ENCODE results near the gene COL15A1.

COL15A1 gene

GRCh38 chr9:98949565-98949964 is 5.9 kb downstream of the COL15A1 start:
- no peak for DNase-seq (ENCODE audit: low read depth)

DNA sequence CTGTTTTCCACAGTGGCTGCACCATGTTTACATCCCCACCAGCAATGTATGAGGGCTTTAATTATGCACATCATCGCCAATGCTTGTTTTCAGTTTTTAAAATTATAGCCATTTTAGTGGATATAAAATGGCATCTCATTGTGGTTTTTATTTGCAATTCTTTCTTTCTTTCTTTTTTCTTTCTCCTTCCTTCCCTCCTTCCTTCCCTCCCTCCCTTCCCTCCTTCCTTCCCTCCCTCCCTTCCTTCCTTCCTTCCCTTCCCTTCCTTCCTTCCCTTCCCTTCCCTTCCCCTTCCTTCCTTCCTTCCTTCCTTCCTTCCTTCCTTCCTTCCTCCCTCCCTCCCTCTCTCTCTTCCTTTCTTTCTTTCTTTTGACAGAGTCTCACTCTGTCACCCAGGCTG is 6.6 kb downstream of the COL15A1 start:
- no peak for DNase-seq (ENCODE audit: low read depth)

- DNase-seq (ENCODE audit: low read depth) = no peak
Observed at GRCh38 chr9:98951967-98952366, 8.3 kb downstream of the COL15A1 start.

DNA sequence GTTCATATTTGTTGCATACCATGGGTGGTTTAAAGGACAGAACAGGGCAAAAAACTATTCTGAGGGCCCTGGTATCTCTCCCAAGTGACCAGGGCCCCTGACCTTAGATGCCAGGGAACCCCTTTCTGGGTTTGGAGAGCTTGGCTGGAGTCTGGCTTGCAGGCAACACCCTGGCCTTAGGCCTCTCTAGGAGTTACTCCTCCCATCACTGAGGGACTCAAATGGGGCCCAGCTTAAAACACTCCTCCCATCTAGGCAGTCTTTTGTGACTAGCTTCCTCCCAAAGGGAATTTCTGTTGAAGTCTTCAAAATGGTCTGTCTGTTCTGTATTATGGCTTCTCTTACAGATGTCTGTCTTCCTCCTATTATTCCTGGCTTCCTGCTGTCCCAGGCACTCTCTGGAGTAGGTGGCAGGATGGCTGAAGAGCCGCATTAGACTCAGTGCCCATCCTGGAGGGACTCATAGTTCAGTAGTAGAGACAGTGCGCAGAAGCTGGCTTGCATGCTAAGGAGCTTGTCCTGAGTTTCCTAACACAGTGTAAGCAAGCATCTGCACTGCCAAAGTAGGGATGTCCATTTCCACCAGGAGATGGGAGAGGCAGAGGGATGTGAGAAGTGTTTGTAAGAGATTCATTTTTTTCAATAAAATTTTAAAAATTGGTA is 10.0 kb downstream of the COL15A1 start:
- DNase-seq (ENCODE audit: low read depth) = no peak

- DNase-seq (ENCODE audit: low read depth) = no peak
Observed at GRCh38 chr9:98954244-98954610, 10.5 kb downstream of the COL15A1 start.

DNA sequence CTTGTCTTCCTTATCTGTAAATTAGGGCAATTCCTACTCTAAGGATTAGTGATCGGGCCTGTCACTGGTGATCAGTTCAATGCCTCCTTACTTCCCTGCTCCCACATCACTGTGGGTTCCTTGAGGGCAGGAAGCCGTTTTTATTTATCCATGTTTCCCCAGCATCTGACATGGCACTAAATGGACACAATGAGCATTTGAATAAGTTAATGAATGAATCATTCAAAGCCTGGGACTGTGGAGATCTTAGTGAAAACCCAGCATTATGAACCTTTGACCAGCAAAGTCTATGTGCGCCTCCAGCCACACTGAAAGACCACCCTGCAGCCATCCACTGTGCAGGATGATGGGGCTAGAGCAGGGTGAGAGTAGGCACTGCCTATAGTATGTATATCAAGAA is 11.6 kb downstream of the COL15A1 start:
- no peak for DNase-seq (ENCODE audit: low read depth)

- DNase-seq (ENCODE audit: low read depth) = no peak
Observed at GRCh38 chr9:98957826-98958225, 14.1 kb downstream of the COL15A1 start.

GRCh38 chr9:98958271-98958984 is 14.7 kb downstream of the COL15A1 start:
- DNase-seq (ENCODE audit: low read depth) = no peak

DNA sequence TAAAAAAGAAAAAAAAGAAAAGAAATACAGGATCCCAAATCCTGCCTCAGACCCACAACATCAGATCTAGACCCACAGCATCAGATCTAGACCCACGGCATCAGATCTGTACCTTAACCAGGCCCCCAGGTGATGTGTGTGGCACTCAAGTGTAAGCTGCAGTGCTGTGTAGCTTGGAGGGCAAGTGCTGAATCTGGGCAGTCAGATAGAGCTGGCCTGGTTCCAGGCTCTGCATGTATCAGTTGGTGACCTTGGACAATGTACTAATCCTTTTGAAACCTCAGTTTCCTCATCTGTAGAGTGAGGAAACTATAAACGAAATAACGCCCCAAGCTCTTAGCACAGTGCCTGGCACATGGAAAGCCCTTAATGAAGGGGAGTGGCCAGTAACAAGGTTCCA is 16.7 kb downstream of the COL15A1 start:
- DNase-seq (ENCODE audit: low read depth) = no peak

DNA sequence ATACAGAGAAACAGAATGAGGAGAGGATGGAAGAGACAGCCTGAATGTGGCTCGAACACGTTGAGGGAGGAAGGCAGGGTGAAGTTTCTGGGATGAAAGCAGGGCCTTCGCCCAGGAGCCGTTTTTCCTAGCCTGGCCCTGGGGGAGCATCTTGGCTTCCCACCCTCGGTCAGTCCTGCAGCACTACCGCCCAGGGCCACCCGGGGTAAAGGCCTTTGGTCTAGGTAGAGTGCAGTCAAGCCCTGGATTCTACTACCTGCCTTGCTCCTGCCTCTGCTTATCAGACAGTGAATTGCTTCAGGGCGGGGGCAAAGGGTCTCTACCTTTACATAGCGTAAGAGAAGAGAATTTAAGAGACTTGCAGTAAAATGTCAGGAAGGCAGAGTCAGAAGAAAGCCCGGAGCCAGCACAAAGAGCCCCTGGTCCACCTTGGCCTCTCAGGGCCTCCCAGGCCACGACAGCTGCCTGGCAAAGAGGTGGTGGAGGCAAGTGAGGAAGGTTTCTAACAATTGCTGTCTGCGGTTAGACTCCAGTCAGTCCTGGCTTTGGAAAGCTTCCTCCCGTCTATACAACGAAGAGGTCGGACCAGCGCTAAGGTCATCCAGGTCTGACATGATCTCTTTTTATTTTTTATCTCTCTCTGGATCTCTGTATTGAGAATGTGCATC is 17.9 kb downstream of the COL15A1 start:
- DNase-seq (ENCODE audit: low read depth) = no peak

- no peak for DNase-seq (ENCODE audit: low read depth)
Observed at GRCh38 chr9:98962181-98962560, 18.5 kb downstream of the COL15A1 start.

GRCh38 chr9:98962861-98963260 is 19.2 kb downstream of the COL15A1 start:
- no peak for DNase-seq (ENCODE audit: low read depth)

GRCh38 chr9:98964201-98964600 is 20.5 kb downstream of the COL15A1 start:
- no peak for DNase-seq (ENCODE audit: low read depth)

DNA sequence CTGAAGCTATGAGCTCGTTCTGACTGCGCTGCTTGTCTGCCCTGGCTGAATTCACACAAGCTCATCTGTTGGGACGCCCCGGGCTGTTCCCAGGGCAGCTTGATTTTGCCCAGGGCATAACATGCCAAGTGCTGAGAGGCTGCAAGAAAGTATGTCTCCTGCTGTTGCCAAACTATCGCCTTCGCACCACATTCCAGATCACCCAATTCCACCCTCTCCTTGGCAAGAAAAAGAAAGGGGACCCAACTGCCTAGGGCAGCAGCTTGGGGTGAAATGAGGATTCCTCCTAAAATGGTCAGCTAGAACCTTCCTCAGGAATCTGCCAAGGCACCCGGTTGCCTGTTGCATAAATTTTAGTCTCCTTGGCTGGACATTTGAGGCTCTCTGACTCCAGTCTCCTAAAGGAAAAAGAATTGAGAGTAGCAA is 21.2 kb downstream of the COL15A1 start:
- no peak for DNase-seq (ENCODE audit: low read depth)

DNA sequence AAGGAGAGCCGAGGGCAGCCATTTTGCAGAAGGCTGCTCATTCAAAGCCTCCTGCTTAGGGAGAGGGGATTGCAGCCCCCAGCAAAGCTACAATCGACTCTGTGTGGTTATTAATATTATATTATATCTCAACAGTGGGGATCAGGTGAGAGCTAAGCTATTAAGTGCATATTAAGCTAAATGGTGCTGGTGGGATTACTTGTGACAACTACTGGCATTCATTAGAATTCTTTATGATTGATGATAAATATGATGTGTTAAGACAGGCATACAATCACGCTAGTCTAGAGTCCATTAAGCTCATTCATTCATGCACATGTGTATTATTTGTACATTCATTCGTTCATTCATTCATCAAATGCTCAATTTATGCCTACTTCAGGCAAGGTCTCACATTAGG is 23.0 kb downstream of the COL15A1 start:
- no peak for DNase-seq (ENCODE audit: low read depth)

DNA sequence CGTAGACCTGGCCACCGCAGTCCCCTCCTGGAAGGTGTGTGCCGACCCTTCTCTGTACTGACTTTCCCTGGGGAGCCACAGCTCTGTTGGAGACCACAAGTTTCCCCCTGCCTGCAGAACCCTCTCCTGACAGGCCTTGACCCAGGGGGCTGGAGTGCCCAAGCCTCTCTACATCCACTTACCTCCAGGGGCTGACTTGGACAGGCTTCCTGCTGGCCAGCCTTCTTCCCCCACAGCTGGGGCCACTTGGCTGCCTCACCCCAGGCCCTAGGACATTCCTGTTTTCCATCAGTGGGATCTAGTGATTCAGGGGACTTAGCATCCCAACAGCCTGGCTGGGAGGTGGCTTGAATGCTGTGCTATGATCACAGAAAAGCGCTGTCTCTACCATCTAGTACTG is 23.6 kb downstream of the COL15A1 start:
- DNase-seq (ENCODE audit: low read depth) = no peak

DNA sequence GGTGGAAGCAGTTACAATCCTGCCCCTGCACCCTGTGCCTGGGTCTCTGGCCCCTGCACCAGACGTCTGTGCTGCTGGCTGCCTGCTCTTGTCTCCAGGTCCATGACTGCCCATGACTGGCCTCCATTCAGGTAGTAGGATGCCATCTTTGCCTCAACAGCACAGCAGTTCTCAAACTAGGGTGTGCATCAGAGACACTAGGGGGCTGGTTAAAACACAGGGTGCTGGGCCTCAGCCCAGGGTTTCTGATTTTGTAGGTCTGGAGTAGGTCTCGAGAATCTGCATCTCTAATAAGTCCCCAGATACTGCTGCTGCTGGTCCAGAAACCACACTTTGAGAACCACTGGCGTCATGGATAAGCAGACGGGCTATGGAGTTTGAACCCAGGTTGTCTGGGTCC is 24.0 kb downstream of the COL15A1 start:
- DNase-seq (ENCODE audit: low read depth) = no peak

GRCh38 chr9:98968601-98969337 is 25.1 kb downstream of the COL15A1 start:
- no peak for DNase-seq (ENCODE audit: low read depth)

- no peak for DNase-seq (ENCODE audit: low read depth)
Observed at GRCh38 chr9:98970532-98971041, 26.9 kb downstream of the COL15A1 start.

DNA sequence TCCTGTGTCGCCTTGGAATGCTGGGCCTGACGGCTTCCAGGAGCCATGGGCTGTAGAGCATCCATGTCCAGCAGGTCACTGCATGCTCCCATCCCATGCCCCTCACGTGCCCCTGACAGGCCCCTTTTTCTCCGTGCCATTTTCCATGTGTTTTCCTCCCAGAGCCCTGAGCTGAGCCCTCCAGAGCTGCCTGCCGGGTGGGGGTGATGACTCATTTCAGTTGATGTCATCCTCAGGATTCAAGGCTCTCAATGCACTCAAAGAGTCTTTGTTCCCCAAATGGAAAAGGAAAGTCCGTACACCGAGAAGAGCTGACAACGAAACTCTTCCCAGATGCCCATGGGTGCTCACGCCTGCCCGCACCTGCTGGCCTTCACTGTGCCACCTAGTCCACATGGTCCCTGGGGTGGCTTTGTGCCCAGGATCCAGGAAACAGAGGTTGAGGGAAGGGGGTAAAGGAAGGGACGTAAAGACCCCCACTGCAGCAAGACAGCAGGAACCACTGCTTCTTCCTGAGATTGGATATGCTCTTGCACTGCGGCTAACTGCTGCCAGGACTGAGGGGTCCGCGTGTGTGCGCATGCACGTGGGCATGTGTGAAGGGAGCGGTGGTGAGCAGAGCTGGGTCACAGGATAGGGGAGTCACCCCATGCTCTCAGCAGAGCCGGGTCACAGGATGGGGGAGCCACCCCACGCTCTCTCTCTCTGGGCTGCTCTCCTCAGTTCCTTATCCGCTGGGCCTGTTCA is 27.6 kb downstream of the COL15A1 start:
- DNase-seq (ENCODE audit: low read depth) = no peak

DNA sequence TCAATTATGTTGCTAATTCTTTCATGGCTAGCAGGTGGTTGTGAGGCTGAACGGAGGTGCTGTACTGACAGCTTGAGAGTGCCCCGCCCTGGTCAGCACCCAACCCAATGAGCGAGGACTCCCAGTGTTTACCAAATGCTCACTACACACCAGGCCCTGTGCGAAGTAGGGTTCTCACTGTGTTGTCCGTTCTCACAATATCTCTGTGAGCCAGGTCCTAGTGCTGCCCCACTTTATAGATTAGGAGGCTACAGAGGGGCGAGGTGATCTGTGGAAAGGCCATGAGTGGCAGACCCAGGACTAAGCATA is 28.2 kb downstream of the COL15A1 start:
- no peak for DNase-seq (ENCODE audit: low read depth)

DNA sequence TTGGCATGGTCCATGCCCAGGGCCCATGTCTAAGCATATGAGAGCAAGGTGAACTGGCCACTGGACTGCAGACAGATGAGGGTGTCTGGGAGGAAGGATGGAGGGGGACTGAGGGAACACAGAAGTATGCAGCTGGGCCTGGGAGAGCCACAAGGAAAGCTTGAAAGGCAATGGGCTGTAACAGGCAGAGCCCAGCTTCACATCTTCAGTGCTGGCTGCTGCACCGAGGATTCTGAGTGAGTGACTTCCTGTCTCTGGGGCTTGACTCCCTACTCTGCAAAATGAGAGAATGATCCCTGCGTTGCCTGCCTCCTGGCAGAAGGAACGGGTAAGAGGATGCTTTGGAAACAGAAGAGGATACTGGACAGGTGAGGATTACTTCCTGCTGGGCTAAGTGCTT is 29.0 kb downstream of the COL15A1 start:
- no peak for DNase-seq (ENCODE audit: low read depth)
